ENCODE measurements around the gene ICAM1. TPM values are rescaled to one million over a fixed set of nuclear protein-coding genes. Genes with fewer than 3 reads are reported as not detected.

ICAM1 gene
- total RNA-seq, 1 donor: 35.5 TPM

GRCh38 chr19:10315335-10316214, 44.7 kb downstream of the ICAM1 start, which contains the start of gene FDX2:
TSS of gene FDX2 (minus strand) at chr19:10316015. CDS start at chr19:10315996, 19 bp downstream.
- no peak for TF ChIP-seq CTCF (IDR thresholded peaks at IDR 0.05; ENCODE audit: extremely low read depth, low read depth, low read length)
- Histone ChIP-seq H3K4me2 (ENCODE audit: insufficient read depth, low read length) (peak within 1 kb of the TSS; percentile 96), H4K20me1 (ENCODE audit: insufficient read depth, low read length) (peaks cover 2% of the 10 kb centered on the region), H3K9me3 (ENCODE audit: low read depth, low read length) (no peaks in the 10 kb centered on the region), H3K27me3 (ENCODE audit: insufficient read depth, low read length) (no peaks in the 10 kb centered on the region), H3K4me3 (ENCODE audit: insufficient read depth, low read length) (peak within 1 kb of the TSS; percentile 96), H3K36me3 (ENCODE audit: insufficient read depth, low read length) (peaks cover 25% of the 10 kb centered on the region), H3K27ac (ENCODE audit: low read depth, low read length) (peak within 1 kb of the TSS; percentile 68), H3K79me2 (ENCODE audit: insufficient read depth, low read length) (peaks cover 14% of the 10 kb centered on the region), H3K4me1 (ENCODE audit: insufficient read depth, low read length) (no peaks in the 10 kb centered on the region), H2AFZ (ENCODE audit: low read length) (peak within 1 kb of the TSS; percentile 95)
- DNase-seq (ENCODE audit: insufficient read length, low spot score, missing footprints): peak; percentile 99

DNA sequence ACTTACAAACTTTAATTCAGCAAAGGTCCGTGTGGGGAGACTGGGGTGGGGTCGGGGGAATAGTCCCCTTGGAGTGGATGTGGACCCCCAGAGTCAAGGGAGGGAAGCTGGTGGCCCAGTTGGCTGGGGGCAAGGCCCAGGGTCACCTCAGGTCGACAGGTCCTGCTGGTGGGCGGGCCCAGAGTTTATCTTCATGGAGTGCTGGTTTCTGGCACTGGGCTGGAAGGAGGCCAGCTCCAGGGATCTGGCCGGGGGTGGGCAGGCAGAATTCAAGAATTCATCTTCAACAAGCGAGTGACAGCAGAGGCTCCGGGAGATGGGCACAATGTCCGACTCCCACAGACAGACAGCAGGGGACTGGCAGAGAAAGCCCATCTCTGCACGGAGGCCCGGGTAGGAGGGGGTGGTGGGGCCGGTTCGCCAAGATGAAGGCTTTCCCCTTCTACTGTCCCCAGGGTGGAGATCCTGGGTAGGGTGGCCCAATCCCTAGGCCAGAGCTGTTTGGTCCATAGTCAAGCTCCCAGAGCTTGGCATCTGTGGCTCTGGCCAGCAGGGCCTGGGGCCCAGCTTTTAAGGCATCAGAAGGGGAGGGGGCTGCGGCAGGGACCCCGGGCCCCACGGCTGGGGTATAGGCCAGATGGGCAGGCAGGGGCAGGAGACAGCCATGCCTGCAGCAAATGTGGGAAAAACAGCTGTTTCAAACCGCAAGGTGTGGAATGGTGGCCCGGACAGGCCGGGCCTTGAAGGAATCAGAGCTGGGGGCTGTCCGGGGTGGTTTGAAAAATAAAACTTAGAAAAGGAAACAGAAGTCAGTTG, 45.5 kb downstream of the ICAM1 start:
- no peak overlapping the region for H2AFZ ChIP-seq (ENCODE audit: low read length)
- peaks cover 14% of the 10 kb centered on the region for H3K79me2 ChIP-seq (ENCODE audit: insufficient read depth, low read length)
- H3K9me3 ChIP-seq (ENCODE audit: low read depth, low read length): no peaks in the 10 kb centered on the region
- H3K36me3 ChIP-seq (ENCODE audit: insufficient read depth, low read length): peaks cover 32% of the 10 kb centered on the region
- peaks cover 2% of the 10 kb centered on the region for H4K20me1 ChIP-seq (ENCODE audit: insufficient read depth, low read length)
- no peak for TF ChIP-seq CTCF (IDR thresholded peaks at IDR 0.05; ENCODE audit: extremely low read depth, low read depth, low read length)
- H3K27ac ChIP-seq (ENCODE audit: low read depth, low read length): no peak overlapping the region
- no peaks in the 10 kb centered on the region for H3K4me1 ChIP-seq (ENCODE audit: insufficient read depth, low read length)
- H3K4me2 ChIP-seq (ENCODE audit: insufficient read depth, low read length): peak overlapping the region; percentile 96
- H3K4me3 ChIP-seq (ENCODE audit: insufficient read depth, low read length): peak overlapping the region; percentile 96
- DNase-seq (ENCODE audit: insufficient read length, low spot score, missing footprints): peak; percentile 81
- no peaks in the 10 kb centered on the region for H3K27me3 ChIP-seq (ENCODE audit: insufficient read depth, low read length)

DNA sequence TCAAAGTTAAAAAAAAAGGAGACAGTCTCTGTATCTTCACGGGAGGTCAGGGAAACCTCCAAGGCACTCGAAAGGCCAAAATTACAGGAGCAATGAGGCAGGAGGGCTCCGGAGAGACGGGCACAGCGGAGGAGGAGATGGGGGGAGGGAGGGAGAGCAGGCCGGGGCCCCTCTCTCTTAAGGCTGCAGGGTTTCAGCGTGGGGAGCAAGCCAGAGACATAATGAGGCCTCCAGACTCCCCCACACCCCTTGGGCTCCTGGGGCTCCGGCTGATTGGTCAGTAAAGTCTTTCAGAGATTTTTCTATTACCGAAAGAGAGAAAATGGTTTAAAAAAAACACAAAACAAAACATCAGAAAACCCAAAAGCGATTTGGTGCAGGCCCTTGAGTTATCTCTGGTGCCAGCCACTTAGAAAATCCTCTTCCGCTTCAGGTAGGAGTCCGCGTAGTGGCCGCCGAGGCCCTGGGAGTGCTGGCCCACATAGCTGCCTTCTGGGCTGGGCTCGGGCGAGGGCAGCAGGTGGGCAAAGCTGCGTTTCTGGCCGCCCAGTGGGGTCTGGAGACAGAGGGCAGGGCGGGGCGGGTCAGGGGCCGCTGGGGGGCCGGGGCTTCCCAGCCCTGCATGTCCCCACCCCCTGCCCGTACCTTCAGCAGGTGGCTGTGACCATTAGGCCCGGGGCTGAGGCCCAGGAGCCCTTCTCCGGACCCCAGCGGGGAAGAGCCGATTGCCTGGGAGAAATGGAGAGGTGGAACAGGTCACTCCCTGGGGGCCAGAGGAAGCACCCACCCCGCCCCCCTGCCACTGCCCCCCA, 46.3 kb downstream of the ICAM1 start:
- Histone ChIP-seq H3K9me3 (ENCODE audit: low read depth, low read length) (no peaks in the 10 kb centered on the region), H3K27me3 (ENCODE audit: insufficient read depth, low read length) (no peaks in the 10 kb centered on the region), H3K36me3 (ENCODE audit: insufficient read depth, low read length) (peaks cover 40% of the 10 kb centered on the region), H3K79me2 (ENCODE audit: insufficient read depth, low read length) (peaks cover 14% of the 10 kb centered on the region), H3K27ac (ENCODE audit: low read depth, low read length) (no peak overlapping the region), H3K4me3 (ENCODE audit: insufficient read depth, low read length) (no peak overlapping the region), H3K4me2 (ENCODE audit: insufficient read depth, low read length) (no peak overlapping the region), H4K20me1 (ENCODE audit: insufficient read depth, low read length) (peaks cover 2% of the 10 kb centered on the region), H2AFZ (ENCODE audit: low read length) (no peak overlapping the region), H3K4me1 (ENCODE audit: insufficient read depth, low read length) (no peaks in the 10 kb centered on the region)
- no peak for TF ChIP-seq CTCF (IDR thresholded peaks at IDR 0.05; ENCODE audit: extremely low read depth, low read depth, low read length)
- peak; percentile 74 for DNase-seq (ENCODE audit: insufficient read length, low spot score, missing footprints)
